Esophagus squamous epithelium (tissue), 5 donors: ENCODE results near the gene LIF. TPM values are rescaled to one million over a fixed set of nuclear protein-coding genes. Genes with fewer than 3 reads are reported as not detected.

Experiments
- DNase-seq: peaks from one replicate; lab custom pipeline; 2025; lab: John Stamatoyannopoulos, UW
- H3K27ac ChIP-seq, 4 donors: fragments of 200-600 bp; sonication (generic); one replicate each; pipeline ENCODE4 v1.5.1; 2016 to 2019; ENCODE audit warnings: mild to moderate bottlenecking in 1 of 4
- H3K27me3 ChIP-seq, 4 donors: fragments of 200-600 bp; sonication (generic); 1 replicate in 3 of 4; 2 replicates in 1 of 4; pipeline versions ENCODE4 v1.5.1 to v1.6.0; 2017 to 2021; ENCODE audit warnings: antibody characterized with exemption in 1 of 4
- H3K36me3 ChIP-seq, 3 donors: fragments of 200-600 bp; sonication (generic); one replicate each; pipeline ENCODE4 v1.5.1; 2016 to 2019
- H3K4me1 ChIP-seq, 3 donors: fragments of 200-600 bp; sonication (generic); one replicate each; pipeline ENCODE4 v1.5.1; 2017 to 2019
- H3K4me3 ChIP-seq, 4 donors: fragments of 200-600 bp; sonication (generic); 1 replicate in 3 of 4; 2 replicates in 1 of 4; pipeline ENCODE4 v1.5.1; 2016 to 2019; ENCODE audit warnings: mild to moderate bottlenecking in 2 of 4, moderate library complexity in 1 of 4
- H3K9me3 ChIP-seq, 3 donors: fragments of 200-600 bp; sonication (generic); one replicate each; pipeline ENCODE4 v1.5.1; 2016 to 2019
- CTCF ChIP-seq, 6 experiments: fragments of 450-650 bp in 4 of 6; fragments of 200-600 bp in 2 of 6; sonication (generic) in 2 of 6; IDR thresholded peaks; one replicate each; pipeline ENCODE4 v1.5.1; 2016 to 2019; ENCODE audit warnings: antibody characterized with exemption in 6 of 6, mild to moderate bottlenecking in 4 of 6, moderate library complexity in 4 of 6
- POLR2A ChIP-seq, 4 donors: fragments of 450-650 bp; IDR thresholded peaks; one replicate each; pipeline ENCODE4 v1.6.1; 2017; ENCODE audit warnings: antibody characterized with exemption in 4 of 4, mild to moderate bottlenecking in 4 of 4, moderate library complexity in 3 of 4
- WGBS, 2 donors: methylation state at CpG; one replicate each; pipeline ENCODE4 v1.1.5; 2018; 5-methylcytosine and 5-hydroxymethylcytosine counted together
- intact Hi-C: fragments of 100-400 bp; cut with DNase I; formaldehyde crosslinking; loops from one replicate; pipeline ENCODE4 v1.15.0; 2022
- total RNA-seq, 4 donors: library from RNA; depleted of rRNA; stranded (reverse); fragments of >200 nt; gene quantifications; one replicate each; pipeline ENCODE4 v1.1.0, GENCODE V29; 2016
- donor health status: DM: yes; HTN: yes; CAD: no.

Gene LIF
- total RNA-seq, 4 donors from 2014 or later: 0.08 to 0.76 (median 0.10) TPM

DNA sequence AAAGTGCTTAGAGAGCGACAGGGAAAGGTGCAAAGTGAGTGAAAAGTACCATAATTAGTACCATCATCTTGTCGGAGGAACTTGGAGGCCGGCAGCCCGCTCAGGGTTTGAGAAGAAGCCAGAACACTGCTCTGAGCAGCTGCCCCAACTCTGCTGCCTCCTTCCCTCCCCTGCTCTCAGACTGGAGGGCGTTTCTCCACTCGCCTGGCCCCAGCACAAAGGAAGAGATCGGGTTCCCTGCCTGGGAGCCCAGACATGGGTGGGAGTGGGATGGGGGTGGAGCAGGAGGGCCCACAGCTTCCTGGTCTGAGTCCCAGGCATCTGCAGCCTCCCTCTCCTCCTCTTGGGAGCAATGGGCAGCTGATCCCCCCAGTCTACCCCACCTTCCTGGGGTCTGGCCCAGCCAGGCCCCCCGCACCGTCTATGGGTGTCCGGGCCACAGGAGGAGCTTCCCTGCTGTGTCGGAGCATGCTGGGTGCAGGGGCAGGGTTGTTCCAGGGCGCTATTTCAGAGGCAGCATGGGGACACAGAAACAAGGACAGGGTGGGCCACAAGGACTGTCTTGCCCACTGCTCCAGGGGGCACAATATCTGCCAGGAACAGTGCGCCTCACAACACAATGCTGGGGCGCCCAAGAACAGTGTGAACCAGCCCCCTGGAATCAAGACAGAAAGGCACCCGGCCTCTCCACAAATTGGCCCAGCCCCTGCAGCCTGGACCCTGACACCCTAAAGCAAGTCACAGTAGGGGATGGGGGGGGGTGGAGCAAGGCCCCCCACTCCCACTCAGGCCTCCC is 4.8 kb downstream of the LIF start:
- no peak for TF ChIP-seq POLR2A (IDR thresholded peaks at IDR 0.05)
- TF ChIP-seq CTCF (IDR thresholded peaks at IDR 0.05): no peak
- intact Hi-C loops: no loop called here
- no peak overlapping the region for H3K4me3 ChIP-seq
- DNase-seq: no peak
- H3K4me1 ChIP-seq: peaks cover 6 to 38% (median 14%) of the 10 kb centered on the region in 3 donors
- H3K27me3 ChIP-seq: peaks cover 0 to 24% (median 0%) of the 10 kb centered on the region in 4 donors
- H3K36me3 ChIP-seq: no peaks in the 10 kb centered on the region
- peak overlapping the region in 3 of 4 donors; percentile 1 to 36 (median 29) for H3K27ac ChIP-seq
- 70 to 93% methylated on average over 5 to 9 of the region's 15 CpGs for WGBS, 2 donors
- H3K9me3 ChIP-seq: no peaks in the 10 kb centered on the region

DNA sequence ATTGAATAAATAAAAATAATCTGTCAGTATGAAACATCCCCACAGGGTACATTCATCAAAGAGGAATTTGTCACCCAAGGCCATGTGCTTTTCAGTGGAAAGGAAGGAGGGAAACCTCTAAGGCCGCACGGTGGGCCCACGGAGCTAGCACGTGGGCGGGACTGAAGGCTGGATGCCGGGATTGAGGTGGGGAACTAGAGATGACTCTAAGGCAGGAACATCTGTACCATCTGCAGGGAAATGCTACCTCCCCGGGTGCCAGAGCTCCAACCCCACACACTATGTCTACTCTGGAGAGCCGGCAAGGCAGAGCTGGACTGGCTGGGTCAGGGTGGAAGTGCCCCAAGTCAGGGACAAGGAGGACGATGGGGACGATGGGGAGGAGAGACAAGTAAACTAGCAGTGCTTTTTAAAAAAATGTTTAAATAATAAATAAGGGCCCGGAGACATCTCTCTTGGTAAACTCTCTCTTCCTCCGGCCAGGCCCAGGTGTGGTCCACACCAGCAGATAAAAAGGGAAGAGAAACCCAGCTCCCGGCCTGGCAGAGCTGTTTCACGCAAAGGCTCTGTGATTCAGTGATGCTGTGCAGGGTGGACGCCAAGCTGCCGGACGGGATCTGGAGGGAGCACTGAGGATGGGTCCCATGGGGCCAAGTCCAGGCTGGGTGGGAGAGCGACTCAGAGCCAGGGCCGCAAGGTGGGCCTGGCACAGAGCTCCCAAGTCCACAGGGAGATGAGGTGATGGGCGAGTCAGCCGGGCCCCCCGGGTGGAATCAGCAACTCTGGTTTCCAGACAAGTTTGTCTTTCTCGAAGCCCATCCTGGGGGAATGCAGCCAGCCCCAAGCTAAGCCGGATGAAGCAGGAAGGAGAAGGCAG is 5.8 kb downstream of the LIF start:
- Histone ChIP-seq H3K27me3 (peaks cover 0 to 14% (median 0%) of the 10 kb centered on the region in 4 donors), H3K36me3 (no peaks in the 10 kb centered on the region), H3K4me1 (peaks cover 3 to 33% (median 5%) of the 10 kb centered on the region in 3 donors), H3K9me3 (no peaks in the 10 kb centered on the region), H3K4me3 (no peak overlapping the region), H3K27ac (peak overlapping the region in 2 of 4 donors; percentile 26 to 36)
- DNase-seq: no peak
- 75 to 83% methylated on average over 14 to 17 of the region's 24 CpGs for WGBS, 2 donors
- intact Hi-C loops: no loop called here
- TF ChIP-seq POLR2A (IDR thresholded peaks at IDR 0.05): no peak

GRCh38 chr22:30239488-30240405 is 6.8 kb downstream of the LIF start:
- Histone ChIP-seq H3K9me3 (no peaks in the 10 kb centered on the region), H3K27ac (no peak overlapping the region), H3K4me3 (no peak overlapping the region), H3K27me3 (peaks cover 0 to 4% (median 0%) of the 10 kb centered on the region in 4 donors), H3K4me1 (peaks cover 0 to 33% (median 0%) of the 10 kb centered on the region in 3 donors), H3K36me3 (no peaks in the 10 kb centered on the region)
- intact Hi-C loops: no loop called here
- TF ChIP-seq POLR2A (IDR thresholded peaks at IDR 0.05) (no peak), CTCF (IDR thresholded peaks at IDR 0.05) (no peak)
- no peak for DNase-seq
- WGBS, 2 donors: 82 to 87% methylated on average over 14 of the region's 17 CpGs

- Histone ChIP-seq H3K36me3 (no peaks in the 10 kb centered on the region), H3K27ac (no peak overlapping the region), H3K9me3 (no peaks in the 10 kb centered on the region), H3K4me1 (peaks cover 0 to 33% (median 0%) of the 10 kb centered on the region in 3 donors), H3K4me3 (no peak overlapping the region), H3K27me3 (no peaks in the 10 kb centered on the region)
- no peak for TF ChIP-seq CTCF (IDR thresholded peaks at IDR 0.05)
- TF ChIP-seq POLR2A (IDR thresholded peaks at IDR 0.05): no peak
- DNase-seq: no peak
- 63 to 66% methylated on average over 9 to 13 of the region's 27 CpGs for WGBS, 2 donors
- intact Hi-C loops: no loop called here
Observed at GRCh38 chr22:30238661-30239487, 7.7 kb downstream of the LIF start.
